T-helper 1 cell treated with Interleukin-12 subunit alpha and Interleukin-12 subunit beta and Interleukin-4 antibody, amounts not matched to agents 30 ng/mL and 1 ng/mL, for 36 hours (primary cell): ENCODE measurements around the gene NMU. TPM values are rescaled to one million over a fixed set of nuclear protein-coding genes. Genes with fewer than 3 reads are reported as not detected.
"Not testable (repeated sequence)": the region's sequence is repeated elsewhere in the genome, so short reads cannot be mapped to it uniquely, and the experiment has no call there.

Experiments
- intact Hi-C: fragments of 100-400 bp; cut with micrococcal nuclease; formaldehyde crosslinking; loops from one replicate; pipeline ENCODE4 v1.15.1; 2024
- total RNA-seq: library from RNA; stranded (reverse); gene quantifications from 2 replicates; pipeline ENCODE4 v1.2.3, GENCODE V29; 2022

The NMU gene
- total RNA-seq, 1 donor from 2014 or later, result not detected

- intact Hi-C loops, result no loop called here
Measured at GRCh38 chr4:55625835-55626234, 10.3 kb downstream of the NMU start.

GRCh38 chr4:55624063-55624462, 12.0 kb downstream of the NMU start:
- intact Hi-C loops, result not testable (repeated sequence)

GRCh38 chr4:55618546-55619143, 17.5 kb downstream of the NMU start:
- intact Hi-C loops, result no loop called here

- intact Hi-C loops, result no loop called here
Measured at GRCh38 chr4:55617587-55618197, 18.4 kb downstream of the NMU start.

GRCh38 chr4:55615008-55615407, 21.1 kb downstream of the NMU start:
- intact Hi-C loops, result no loop called here

- intact Hi-C loops, result no loop called here
Measured at GRCh38 chr4:55613621-55614020, 22.5 kb downstream of the NMU start.

- intact Hi-C loops, result no loop called here
Measured at GRCh38 chr4:55612341-55612740, 23.8 kb downstream of the NMU start.

- intact Hi-C loops, result no loop called here
Measured at GRCh38 chr4:55611358-55612059, 24.6 kb downstream of the NMU start.

- intact Hi-C loops, result no loop called here
Measured at GRCh38 chr4:55610381-55610780, 25.7 kb downstream of the NMU start.

GRCh38 chr4:55609393-55609866, 26.7 kb downstream of the NMU start:
- intact Hi-C loops, result no loop called here

- intact Hi-C loops, result no loop called here
Measured at GRCh38 chr4:55608591-55608990, 27.5 kb downstream of the NMU start.

GRCh38 chr4:55604996-55605395, 31.1 kb downstream of the NMU start:
- intact Hi-C loops, result no loop called here

GRCh38 chr4:55600640-55601039, 35.5 kb downstream of the NMU start:
- intact Hi-C loops, result no loop called here

- intact Hi-C loops, result no loop called here
Measured at GRCh38 chr4:55598641-55599040, 37.5 kb downstream of the NMU start.

GRCh38 chr4:55592014-55592413, 44.1 kb downstream of the NMU start, which contains the start of gene PDCL2:
PDCL2 (minus strand) TSS chr4:55592245; CDS start chr4:55592109, 136 bp downstream.
- intact Hi-C loops, result no loop called here

- intact Hi-C loops, result no loop called here
Measured at GRCh38 chr4:55588160-55588559, 47.9 kb downstream of the NMU start.

- intact Hi-C loops, result not testable (repeated sequence)
Measured at GRCh38 chr4:55582773-55583172, 53.3 kb downstream of the NMU start.

- intact Hi-C loops, result no loop called here
Measured at GRCh38 chr4:55578341-55579010, 57.6 kb downstream of the NMU start.

- intact Hi-C loops, result no loop called here
Measured at GRCh38 chr4:55575513-55575912, 60.6 kb downstream of the NMU start.

GRCh38 chr4:55574252-55574651, 61.8 kb downstream of the NMU start:
- intact Hi-C loops, result no loop called here

GRCh38 chr4:55571806-55572205, 64.3 kb downstream of the NMU start:
- intact Hi-C loops, result no loop called here

- intact Hi-C loops, result no loop called here
Measured at GRCh38 chr4:55568905-55569504, 67.1 kb downstream of the NMU start.
